Astrocyte (in vitro differentiated cells and primary cell): ENCODE measurements around the gene SMC1B. TPM values are rescaled to one million over a fixed set of nuclear protein-coding genes. Genes with fewer than 3 reads are reported as not detected.

ENCODE experiments used
- DNase-seq: peaks from one replicate; pipeline ENCODE4 v3.0.0-alpha.2; 2010; ENCODE audit warnings: low read depth
- FAIRE-seq: peaks from 2 replicates; lab custom pipeline; 2011; peaks lifted over from hg19 to GRCh38; lab: Jason Lieb, UNC
- H2AFZ ChIP-seq: 2 replicates; pipeline ENCODE4 v1.6.0; 2012; ENCODE audit warnings: low read depth, low read length, inconsistent platforms
- H3K27ac ChIP-seq: 2 replicates; pipeline ENCODE4 v1.5.1; 2011; ENCODE audit warnings: low read depth, low read length, inconsistent platforms
- H3K27me3 ChIP-seq: 2 replicates; pipeline ENCODE4 v1.6.0; 2011; ENCODE audit warnings: low read length, inconsistent platforms; ENCODE audit not compliant: insufficient read depth
- H3K36me3 ChIP-seq: 2 replicates; pipeline ENCODE4 v1.5.1; 2011; ENCODE audit warnings: low read length, inconsistent platforms; ENCODE audit not compliant: insufficient read depth
- H3K4me1 ChIP-seq: 2 replicates; pipeline ENCODE4 v1.5.1; 2011; ENCODE audit warnings: low read length, inconsistent platforms; ENCODE audit not compliant: insufficient read depth
- H3K4me2 ChIP-seq: 2 replicates; pipeline ENCODE4 v1.6.0; 2012; ENCODE audit warnings: low read length, inconsistent platforms
- H3K4me3 ChIP-seq: 2 replicates; pipeline ENCODE4 v1.5.1; 2011; ENCODE audit warnings: low read depth, mild to moderate bottlenecking, low read length, inconsistent platforms; ENCODE audit not compliant: insufficient read depth
- H3K79me2 ChIP-seq: 2 replicates; pipeline ENCODE4 v1.6.0; 2012; ENCODE audit warnings: mild to moderate bottlenecking, low read length, inconsistent platforms; ENCODE audit not compliant: insufficient read depth
- H3K9ac ChIP-seq: 2 replicates; pipeline ENCODE4 v1.6.0; 2012; ENCODE audit warnings: mild to moderate bottlenecking, low read length, inconsistent platforms
- H3K9me3 ChIP-seq: 2 replicates; pipeline ENCODE4 v1.5.1; 2012; ENCODE audit warnings: low read depth, mild to moderate bottlenecking, low read length, inconsistent platforms; ENCODE audit not compliant: insufficient read depth
- H4K20me1 ChIP-seq: 2 replicates; pipeline ENCODE4 v1.6.0; 2012; ENCODE audit warnings: low read length, inconsistent platforms; ENCODE audit not compliant: insufficient read depth
- H3K27ac Mint-ChIP-seq: one replicate; pipeline ENCODE4 v1.8.0; 2021; ENCODE audit warnings: mild to moderate bottlenecking, mixed read lengths; ENCODE audit not compliant: unreplicated experiment
- H3K27me3 Mint-ChIP-seq: one replicate; pipeline ENCODE4 v1.8.0; 2021; ENCODE audit warnings: low read depth, mixed read lengths; ENCODE audit not compliant: unreplicated experiment
- H3K36me3 Mint-ChIP-seq: one replicate; pipeline ENCODE4 v1.8.0; 2021; ENCODE audit warnings: low read depth, mixed read lengths; ENCODE audit not compliant: unreplicated experiment
- H3K4me1 Mint-ChIP-seq: one replicate; pipeline ENCODE4 v1.8.0; 2021; ENCODE audit warnings: low read depth, mixed read lengths; ENCODE audit not compliant: unreplicated experiment
- H3K4me3 Mint-ChIP-seq: one replicate; pipeline ENCODE4 v1.8.0; 2021; ENCODE audit warnings: mild to moderate bottlenecking, moderate library complexity, mixed read lengths; ENCODE audit not compliant: unreplicated experiment
- H3K9me3 Mint-ChIP-seq: one replicate; pipeline ENCODE4 v1.8.0; 2021; ENCODE audit warnings: mild to moderate bottlenecking, mixed read lengths; ENCODE audit not compliant: unreplicated experiment
- EZH2 ChIP-seq: IDR thresholded peaks from 2 replicates; pipeline ENCODE4 v1.6.1; 2012; ENCODE audit warnings: mild to moderate bottlenecking, low read length, inconsistent platforms; ENCODE audit not compliant: insufficient read depth
- total RNA-seq: library from RNA; stranded (reverse); gene quantifications from 2 replicates; pipeline ENCODE4 v1.2.1, GENCODE V29; 2021
- TF ChIP-seq, protein P1 (sequence below): IDR thresholded peaks from 2 replicates; pipeline ENCODE4 v1.5.1; 2011; ENCODE audit warnings: low read depth, mild to moderate bottlenecking, inconsistent platforms, low read length, moderate library complexity; ENCODE audit not compliant: insufficient read depth

Gene SMC1B
- total RNA-seq, 1 donor from 2014 or later = not detected

GRCh38 chr22:45424241-45424731 is 10.9 kb upstream of the SMC1B start:
- no peaks in the 10 kb centered on the region for H4K20me1 ChIP-seq
- Mint-ChIP-seq H3K27me3 (peaks cover 36% of the 10 kb centered on the region), H3K4me3 (no peak overlapping the region), H3K4me1 (no peaks in the 10 kb centered on the region), H3K27ac (no peak overlapping the region), H3K9me3 (peaks cover 11% of the 10 kb centered on the region), H3K36me3 (peaks cover 11% of the 10 kb centered on the region)
- no peak overlapping the region for H3K9ac ChIP-seq
- no peaks in the 10 kb centered on the region for H3K27me3 ChIP-seq
- no peak overlapping the region for H2AFZ ChIP-seq
- H3K4me2 ChIP-seq = no peak overlapping the region
- H3K4me3 ChIP-seq = no peak overlapping the region
- FAIRE-seq (no peak), DNase-seq (no peak)
- no peaks in the 10 kb centered on the region for H3K4me1 ChIP-seq
- TF ChIP-seq EZH2 = no peak
- TF ChIP-seq, protein P1, sequence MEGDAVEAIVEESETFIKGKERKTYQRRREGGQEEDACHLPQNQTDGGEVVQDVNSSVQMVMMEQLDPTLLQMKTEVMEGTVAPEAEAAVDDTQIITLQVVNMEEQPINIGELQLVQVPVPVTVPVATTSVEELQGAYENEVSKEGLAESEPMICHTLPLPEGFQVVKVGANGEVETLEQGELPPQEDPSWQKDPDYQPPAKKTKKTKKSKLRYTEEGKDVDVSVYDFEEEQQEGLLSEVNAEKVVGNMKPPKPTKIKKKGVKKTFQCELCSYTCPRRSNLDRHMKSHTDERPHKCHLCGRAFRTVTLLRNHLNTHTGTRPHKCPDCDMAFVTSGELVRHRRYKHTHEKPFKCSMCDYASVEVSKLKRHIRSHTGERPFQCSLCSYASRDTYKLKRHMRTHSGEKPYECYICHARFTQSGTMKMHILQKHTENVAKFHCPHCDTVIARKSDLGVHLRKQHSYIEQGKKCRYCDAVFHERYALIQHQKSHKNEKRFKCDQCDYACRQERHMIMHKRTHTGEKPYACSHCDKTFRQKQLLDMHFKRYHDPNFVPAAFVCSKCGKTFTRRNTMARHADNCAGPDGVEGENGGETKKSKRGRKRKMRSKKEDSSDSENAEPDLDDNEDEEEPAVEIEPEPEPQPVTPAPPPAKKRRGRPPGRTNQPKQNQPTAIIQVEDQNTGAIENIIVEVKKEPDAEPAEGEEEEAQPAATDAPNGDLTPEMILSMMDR = no peak
- no peak overlapping the region for H3K27ac ChIP-seq
- H3K36me3 ChIP-seq = no peaks in the 10 kb centered on the region
- no peaks in the 10 kb centered on the region for H3K79me2 ChIP-seq
- H3K9me3 ChIP-seq = no peaks in the 10 kb centered on the region

- Histone ChIP-seq H3K9me3 (no peaks in the 10 kb centered on the region), H3K27me3 (no peaks in the 10 kb centered on the region), H3K4me1 (no peaks in the 10 kb centered on the region), H3K9ac (no peak overlapping the region), H3K36me3 (no peaks in the 10 kb centered on the region), H2AFZ (no peak overlapping the region), H3K27ac (no peak overlapping the region), H4K20me1 (no peaks in the 10 kb centered on the region), H3K4me2 (no peak overlapping the region), H3K4me3 (no peak overlapping the region), H3K79me2 (no peaks in the 10 kb centered on the region)
- peaks cover 11% of the 10 kb centered on the region for H3K36me3 Mint-ChIP-seq
- H3K4me3 Mint-ChIP-seq = no peak overlapping the region
- no peak for TF ChIP-seq EZH2
- TF ChIP-seq, protein P1 = no peak
- peaks cover 11% of the 10 kb centered on the region for H3K9me3 Mint-ChIP-seq
- DNase-seq (no peak), FAIRE-seq (no peak)
- H3K27ac Mint-ChIP-seq = no peak overlapping the region
- H3K4me1 Mint-ChIP-seq = no peaks in the 10 kb centered on the region
- peaks cover 36% of the 10 kb centered on the region for H3K27me3 Mint-ChIP-seq
Measured at GRCh38 chr22:45423524-45423923, 10.1 kb upstream of the SMC1B start.

DNA sequence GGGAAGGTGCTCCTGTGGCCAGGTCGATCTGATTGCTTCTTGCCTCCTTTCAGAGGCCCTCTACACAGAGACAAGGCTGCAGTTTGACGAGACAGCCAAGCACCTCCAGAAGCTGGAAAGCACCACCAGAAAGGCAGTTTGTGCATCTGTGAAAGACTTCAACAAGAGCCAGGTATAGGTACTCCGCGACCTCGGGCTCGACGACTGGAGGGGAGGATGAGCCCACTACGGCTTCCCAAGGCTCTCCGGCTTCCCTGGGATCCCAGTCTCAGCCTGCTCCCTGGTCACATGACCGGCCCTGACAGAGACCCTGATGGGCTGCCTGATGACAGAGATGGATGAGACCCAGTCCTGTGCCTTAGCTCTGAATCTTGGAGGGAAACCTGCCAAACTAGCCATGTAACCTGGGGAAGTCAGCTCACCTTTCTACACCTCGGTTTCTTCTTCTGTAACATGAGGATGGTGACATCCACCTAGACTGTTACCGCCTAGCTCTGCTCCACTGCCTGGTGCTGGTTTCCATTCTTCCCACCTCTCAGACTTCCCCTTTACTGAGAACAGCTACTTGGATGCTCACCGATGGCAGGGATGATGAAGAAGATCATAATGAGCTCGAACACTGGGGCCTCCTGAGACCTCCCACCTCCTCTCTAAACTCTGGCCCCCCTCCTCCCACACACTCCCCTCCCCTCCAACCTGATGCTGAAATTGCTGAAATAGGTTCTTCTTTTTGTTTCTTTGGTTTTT is 9.0 kb upstream of the SMC1B start:
- no peak overlapping the region for H3K4me3 Mint-ChIP-seq
- H3K36me3 Mint-ChIP-seq = peaks cover 7% of the 10 kb centered on the region
- peaks cover 34% of the 10 kb centered on the region for H3K27me3 Mint-ChIP-seq
- H3K4me3 ChIP-seq = no peak overlapping the region
- H3K27ac ChIP-seq = no peak overlapping the region
- no peaks in the 10 kb centered on the region for H3K27me3 ChIP-seq
- DNase-seq (no peak), FAIRE-seq (no peak)
- peaks cover 11% of the 10 kb centered on the region for H3K9me3 Mint-ChIP-seq
- no peaks in the 10 kb centered on the region for H4K20me1 ChIP-seq
- H3K9ac ChIP-seq = no peak overlapping the region
- TF ChIP-seq, protein P1 = no peak
- no peak for TF ChIP-seq EZH2
- H3K27ac Mint-ChIP-seq = no peak overlapping the region
- no peaks in the 10 kb centered on the region for H3K36me3 ChIP-seq
- no peak overlapping the region for H2AFZ ChIP-seq
- H3K79me2 ChIP-seq = no peaks in the 10 kb centered on the region
- H3K4me2 ChIP-seq = no peak overlapping the region
- H3K4me1 Mint-ChIP-seq = no peaks in the 10 kb centered on the region
- H3K9me3 ChIP-seq = no peaks in the 10 kb centered on the region
- no peaks in the 10 kb centered on the region for H3K4me1 ChIP-seq
